Kidney epithelial cell (primary cell): ENCODE measurements around the gene TRAF2. TPM values are rescaled to one million over a fixed set of nuclear protein-coding genes. Genes with fewer than 3 reads are reported as not detected.

Experiments used
- DNase-seq: peaks from one replicate; pipeline ENCODE4 v3.0.0-alpha.2; 2010; ENCODE audit warnings: low read depth
- H3K27me3 ChIP-seq: 2 replicates; pipeline ENCODE4 v1.6.0; 2011; ENCODE audit warnings: low read length; ENCODE audit not compliant: control insufficient read depth, insufficient read depth
- H3K36me3 ChIP-seq: 2 replicates; pipeline ENCODE4 v1.5.1; 2011; ENCODE audit warnings: low read length; ENCODE audit not compliant: control insufficient read depth, insufficient read depth
- H3K4me3 ChIP-seq: 2 replicates; pipeline ENCODE4 v1.5.1; 2011; ENCODE audit warnings: low read depth, mild to moderate bottlenecking, control low read depth, low read length
- total RNA-seq: library from RNA; depleted of rRNA; stranded (reverse); fragments of >200 nt; gene quantifications from 2 replicates; pipeline ENCODE4 v1.2.3, GENCODE V29; 2015
- TF ChIP-seq, protein P1 (sequence below): IDR thresholded peaks from 2 replicates; pipeline ENCODE4 v1.5.1; 2011; ENCODE audit warnings: mild to moderate bottlenecking, moderate library complexity, low read length, control low read depth, inconsistent platforms; ENCODE audit not compliant: insufficient read depth, poor library complexity, severe bottlenecking

TRAF2 gene
- total RNA-seq, 1 donor from 2014 or later = 17.5 TPM

DNA sequence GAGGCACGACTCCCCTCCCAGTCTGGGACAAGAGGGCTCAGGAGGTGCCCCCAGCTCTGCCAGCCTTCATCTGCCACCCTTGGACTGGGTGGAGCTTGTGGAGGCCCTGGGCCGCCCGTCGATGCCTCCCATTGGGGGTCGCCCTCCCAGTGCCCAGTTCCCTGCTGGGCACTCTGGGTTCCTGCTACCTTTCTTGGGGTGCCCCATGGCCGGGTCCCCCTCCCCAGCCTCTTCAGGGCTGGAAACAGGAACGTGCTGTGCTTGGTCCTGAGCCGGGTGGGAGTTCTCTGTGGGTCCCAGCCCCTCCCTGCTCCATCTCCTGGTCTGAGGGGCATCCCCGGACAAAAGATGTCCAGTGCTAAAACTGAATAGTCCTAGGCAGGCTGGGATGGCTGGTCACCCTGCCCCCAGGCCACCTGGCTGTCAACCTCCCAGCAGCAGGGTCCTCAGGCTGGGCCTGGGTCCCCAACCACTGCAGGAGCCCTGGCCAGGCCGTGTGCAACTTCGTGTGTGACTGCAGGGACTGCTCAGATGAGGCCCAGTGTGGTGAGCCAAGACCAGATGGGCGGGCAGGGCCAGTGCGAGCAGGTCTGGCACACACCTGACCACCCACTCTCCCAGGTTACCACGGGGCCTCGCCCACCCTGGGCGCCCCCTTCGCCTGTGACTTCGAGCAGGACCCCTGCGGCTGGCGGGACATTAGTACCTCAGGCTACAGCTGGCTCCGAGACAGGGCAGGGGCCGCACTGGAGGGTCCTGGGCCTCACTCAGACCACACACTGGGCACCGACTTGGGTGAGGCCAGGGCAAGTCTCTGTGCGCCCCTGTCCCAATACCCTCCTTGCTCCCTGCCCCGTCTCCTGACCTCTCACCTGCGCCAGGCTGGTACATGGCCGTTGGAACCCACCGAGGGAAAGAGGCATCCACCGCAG is 33.4 kb upstream of the TRAF2 start:
- no peak for DNase-seq
- Histone ChIP-seq H3K36me3 (peaks cover 2% of the 10 kb centered on the region), H3K27me3 (peaks cover under 1% of the 10 kb centered on the region), H3K4me3 (no peak overlapping the region)
- TF ChIP-seq, protein P1, sequence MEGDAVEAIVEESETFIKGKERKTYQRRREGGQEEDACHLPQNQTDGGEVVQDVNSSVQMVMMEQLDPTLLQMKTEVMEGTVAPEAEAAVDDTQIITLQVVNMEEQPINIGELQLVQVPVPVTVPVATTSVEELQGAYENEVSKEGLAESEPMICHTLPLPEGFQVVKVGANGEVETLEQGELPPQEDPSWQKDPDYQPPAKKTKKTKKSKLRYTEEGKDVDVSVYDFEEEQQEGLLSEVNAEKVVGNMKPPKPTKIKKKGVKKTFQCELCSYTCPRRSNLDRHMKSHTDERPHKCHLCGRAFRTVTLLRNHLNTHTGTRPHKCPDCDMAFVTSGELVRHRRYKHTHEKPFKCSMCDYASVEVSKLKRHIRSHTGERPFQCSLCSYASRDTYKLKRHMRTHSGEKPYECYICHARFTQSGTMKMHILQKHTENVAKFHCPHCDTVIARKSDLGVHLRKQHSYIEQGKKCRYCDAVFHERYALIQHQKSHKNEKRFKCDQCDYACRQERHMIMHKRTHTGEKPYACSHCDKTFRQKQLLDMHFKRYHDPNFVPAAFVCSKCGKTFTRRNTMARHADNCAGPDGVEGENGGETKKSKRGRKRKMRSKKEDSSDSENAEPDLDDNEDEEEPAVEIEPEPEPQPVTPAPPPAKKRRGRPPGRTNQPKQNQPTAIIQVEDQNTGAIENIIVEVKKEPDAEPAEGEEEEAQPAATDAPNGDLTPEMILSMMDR = no peak

DNA sequence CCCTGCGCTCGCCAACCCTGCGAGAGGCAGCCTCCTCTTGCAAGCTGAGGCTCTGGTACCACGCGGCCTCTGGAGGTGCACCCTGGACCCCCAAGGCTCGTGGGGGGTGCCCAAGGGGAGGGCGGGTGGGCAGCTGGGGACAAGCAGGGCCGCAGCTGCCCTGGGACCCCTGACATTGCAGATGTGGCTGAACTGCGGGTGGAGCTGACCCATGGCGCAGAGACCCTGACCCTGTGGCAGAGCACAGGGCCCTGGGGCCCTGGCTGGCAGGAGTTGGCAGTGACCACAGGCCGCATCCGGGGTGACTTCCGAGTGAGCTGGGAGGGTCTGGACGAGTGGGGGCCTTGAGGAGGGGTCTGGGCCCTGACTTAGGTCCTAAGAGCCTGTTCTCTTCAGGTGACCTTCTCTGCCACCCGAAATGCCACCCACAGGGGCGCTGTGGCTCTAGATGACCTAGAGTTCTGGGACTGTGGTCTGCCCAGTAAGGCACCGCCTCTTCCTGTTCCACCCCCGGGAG is 32.7 kb upstream of the TRAF2 start:
- H3K36me3 ChIP-seq = peaks cover 2% of the 10 kb centered on the region
- no peak for DNase-seq
- TF ChIP-seq, protein P1 = no peak
- no peaks in the 10 kb centered on the region for H3K27me3 ChIP-seq
- no peak overlapping the region for H3K4me3 ChIP-seq

DNA sequence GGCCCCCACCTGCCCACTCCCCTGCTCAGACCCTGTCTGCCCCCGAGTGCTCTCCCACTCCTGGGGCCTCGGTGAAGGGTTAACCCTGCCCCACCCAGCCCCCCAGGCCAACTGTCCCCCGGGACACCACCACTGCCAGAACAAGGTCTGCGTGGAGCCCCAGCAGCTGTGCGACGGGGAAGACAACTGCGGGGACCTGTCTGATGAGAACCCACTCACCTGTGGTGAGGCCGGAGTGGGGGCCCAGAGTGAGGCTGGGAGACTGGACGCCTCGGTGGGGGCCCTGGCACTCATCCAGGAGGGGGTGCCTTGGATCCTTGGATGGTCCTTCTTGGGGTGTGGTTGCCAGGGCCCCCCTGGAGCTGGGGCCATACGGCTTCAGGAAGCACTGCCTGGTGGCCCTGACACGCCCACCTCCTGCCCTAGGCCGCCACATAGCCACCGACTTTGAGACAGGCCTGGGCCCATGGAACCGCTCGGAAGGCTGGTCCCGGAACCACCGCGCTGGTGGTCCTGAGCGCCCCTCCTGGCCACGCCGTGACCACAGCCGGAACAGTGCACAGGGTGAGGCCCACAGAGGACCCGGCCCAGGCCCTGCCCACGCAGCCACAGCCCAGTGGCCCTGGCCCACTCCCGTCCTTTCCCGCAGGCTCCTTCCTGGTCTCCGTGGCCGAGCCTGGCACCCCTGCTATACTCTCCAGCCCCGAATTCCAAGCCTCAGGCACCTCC is 32.0 kb upstream of the TRAF2 start:
- TF ChIP-seq, protein P1 = no peak
- Histone ChIP-seq H3K36me3 (peaks cover 2% of the 10 kb centered on the region), H3K4me3 (no peak overlapping the region), H3K27me3 (no peaks in the 10 kb centered on the region)
- DNase-seq = no peak

DNA sequence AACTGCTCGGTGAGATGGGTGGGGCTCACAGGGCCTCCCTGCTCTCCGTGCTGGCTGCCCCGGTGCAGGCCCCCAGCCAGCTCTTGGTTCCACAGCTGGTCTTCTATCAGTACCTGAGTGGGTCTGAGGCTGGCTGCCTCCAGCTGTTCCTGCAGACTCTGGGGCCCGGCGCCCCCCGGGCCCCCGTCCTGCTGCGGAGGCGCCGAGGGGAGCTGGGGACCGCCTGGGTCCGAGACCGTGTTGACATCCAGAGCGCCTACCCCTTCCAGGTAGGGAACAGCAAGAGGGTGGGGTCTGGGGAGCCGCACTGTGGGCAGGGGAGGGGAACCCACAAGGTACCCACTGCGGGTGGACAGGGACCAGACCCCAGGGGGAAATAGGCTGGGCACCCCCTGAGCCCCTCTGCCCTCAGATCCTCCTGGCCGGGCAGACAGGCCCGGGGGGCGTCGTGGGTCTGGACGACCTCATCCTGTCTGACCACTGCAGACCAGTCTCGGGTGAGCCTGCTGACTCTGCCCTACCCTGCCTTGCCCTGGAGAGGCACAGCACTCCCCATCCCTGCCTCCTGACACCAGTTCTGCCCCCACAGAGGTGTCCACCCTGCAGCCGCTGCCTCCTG is 31.4 kb upstream of the TRAF2 start:
- H3K27me3 ChIP-seq = no peaks in the 10 kb centered on the region
- peaks cover 2% of the 10 kb centered on the region for H3K36me3 ChIP-seq
- no peak for DNase-seq
- TF ChIP-seq, protein P1 = no peak
- no peak overlapping the region for H3K4me3 ChIP-seq

DNA sequence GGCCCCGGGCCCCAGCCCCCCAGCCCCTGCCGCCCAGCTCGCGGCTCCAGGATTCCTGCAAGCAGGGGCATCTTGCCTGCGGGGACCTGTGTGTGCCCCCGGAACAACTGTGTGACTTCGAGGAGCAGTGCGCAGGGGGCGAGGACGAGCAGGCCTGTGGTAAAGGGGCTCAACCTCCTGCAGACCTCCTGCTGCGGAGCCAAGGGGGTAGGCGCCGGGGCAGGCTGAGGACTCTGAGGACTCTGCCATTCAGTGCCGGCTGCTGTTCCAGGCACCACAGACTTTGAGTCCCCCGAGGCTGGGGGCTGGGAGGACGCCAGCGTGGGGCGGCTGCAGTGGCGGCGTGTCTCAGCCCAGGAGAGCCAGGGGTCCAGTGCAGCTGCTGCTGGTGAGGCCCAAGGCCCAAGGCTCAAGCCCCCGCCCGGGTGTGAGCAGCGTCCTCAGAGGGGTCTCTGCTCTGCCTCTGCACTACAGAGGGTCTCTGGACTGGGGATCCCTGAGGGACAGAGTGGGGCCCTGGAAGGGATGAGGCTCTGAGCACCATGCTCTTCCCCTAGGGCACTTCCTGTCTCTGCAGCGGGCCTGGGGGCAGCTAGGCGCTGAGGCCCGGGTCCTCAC is 30.7 kb upstream of the TRAF2 start:
- no peaks in the 10 kb centered on the region for H3K27me3 ChIP-seq
- no peak for DNase-seq
- TF ChIP-seq, protein P1 = no peak
- no peak overlapping the region for H3K4me3 ChIP-seq
- H3K36me3 ChIP-seq = peaks cover 2% of the 10 kb centered on the region
